Kidney (tissue), 14 donors: ENCODE results near the gene DHX40. TPM values are rescaled to one million over a fixed set of nuclear protein-coding genes. Genes with fewer than 3 reads are reported as not detected.

Experiments used
- DNase-seq, 5 donors: peaks; one replicate each; pipeline ENCODE4 v3.0.0-alpha.2; 2013 to 2020
- FAIRE-seq: peaks from 2 replicates; lab custom pipeline; 2012; peaks lifted over from hg19 to GRCh38; lab: Jason Lieb, UNC
- H3K27ac ChIP-seq, 2 donors: one replicate each; pipeline ENCODE4 v1.7.0; 2013; ENCODE audit warnings: low read depth in 2 of 2, low read length in 2 of 2, inconsistent platforms in 1 of 2
- H3K27me3 ChIP-seq: one replicate; pipeline ENCODE4 v1.7.1; 2013; ENCODE audit warnings: low read length, inconsistent platforms; ENCODE audit not compliant: control insufficient read depth, insufficient read depth
- H3K36me3 ChIP-seq, 3 donors: one replicate each; pipeline versions ENCODE4 v1.7.0 to v1.7.1; 2013; ENCODE audit warnings: low read length in 3 of 3, control low read depth in 1 of 3, inconsistent platforms in 1 of 3; ENCODE audit not compliant: insufficient read depth in 3 of 3, control insufficient read depth in 2 of 3
- H3K4me1 ChIP-seq, 3 donors: one replicate each; pipeline versions ENCODE4 v1.7.0 to v1.7.1; 2013; ENCODE audit warnings: low read length in 3 of 3, inconsistent platforms in 1 of 3, low read depth in 1 of 3; ENCODE audit not compliant: control insufficient read depth in 2 of 3, insufficient read depth in 2 of 3
- H3K4me3 ChIP-seq, 3 donors: one replicate each; pipeline versions ENCODE4 v1.7.0 to v1.8.1; 2013; ENCODE audit warnings: low read length in 3 of 3, control low read depth in 1 of 3, inconsistent platforms in 1 of 3
- H3K9ac ChIP-seq, 3 donors: one replicate each; pipeline versions ENCODE4 v1.7.0 to v1.7.1; 2013; ENCODE audit warnings: low read length in 3 of 3, control low read depth in 1 of 3, inconsistent platforms in 1 of 3
- H3K9me3 ChIP-seq, 3 donors: one replicate each; pipeline versions ENCODE4 v1.7.0 to v1.7.1; 2013; ENCODE audit warnings: low read length in 3 of 3, control low read depth in 1 of 3, inconsistent platforms in 1 of 3; ENCODE audit not compliant: control insufficient read depth in 2 of 3, insufficient read depth in 1 of 3
- intact Hi-C: fragments of 100-400 bp; cut with DNase I; formaldehyde crosslinking; loops from one replicate; pipeline ENCODE4 v1.11.1; 2022
- polyA plus RNA-seq: library from polyadenylated mRNA; stranded (reverse); fragments of 350-450 nt; fragmentation: Illumina TruSeq; extraction: RNeasy Lipid Tissue Mini Kit (QIAGEN cat#74804); gene quantifications from one replicate; pipeline ENCODE4 v1.2.3, GENCODE V29; 2014; ENCODE audit warnings: low read depth, low replicate concordance; ENCODE audit not compliant: insufficient read depth
- total RNA-seq: library from RNA; stranded (reverse); fragmentation: NEBNext Ultra II Directional; extraction: Animal tissue kit (Norgen Biotek cat#: 25700); gene quantifications from one replicate; pipeline ENCODE4 v1.2.1, GENCODE V29; 2021
- TF ChIP-seq, protein P1 (sequence below): IDR thresholded peaks from 3 replicates; pipeline ENCODE4 v1.5.1; 2012; ENCODE audit warnings: mild to moderate bottlenecking, moderate library complexity, borderline replicate concordance; ENCODE audit not compliant: insufficient read depth; ENCODE audit errors: extremely low read depth
- donor health status: control.
- donor health status: control.
- donor health status: control.
- donor health status: control.
- donor health status: control.
- donor health status: DM: yes; HTN: yes; CAD: no.
- donor health status: Normal renal cell carcinoma (clear cell type).

The DHX40 gene
- total and polyA plus RNA-seq, 2 donors from 2014 or later: 23.8 to 41.4 TPM

DNA sequence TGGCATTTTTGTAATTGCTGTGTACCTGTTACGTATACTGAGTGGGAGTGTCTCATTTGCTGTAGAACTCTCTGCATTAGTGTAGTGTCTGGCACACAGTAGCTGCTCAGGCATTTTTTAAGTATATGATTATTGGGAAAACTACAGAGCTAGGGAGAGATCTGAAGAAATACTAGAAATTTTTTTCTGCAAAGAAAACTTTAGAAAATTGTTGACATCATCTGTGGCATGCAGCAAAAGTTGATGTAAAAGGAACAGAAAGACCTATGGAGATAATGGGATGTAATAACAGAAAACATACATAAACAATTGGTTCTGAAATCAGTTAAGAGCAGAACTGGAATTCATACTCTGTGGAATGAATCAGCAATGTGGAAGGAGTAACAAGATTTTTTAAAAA, 65.9 kb downstream of the DHX40 start:
- no peaks in the 10 kb centered on the region for H3K9me3 ChIP-seq
- H3K36me3 ChIP-seq: no peaks in the 10 kb centered on the region
- TF ChIP-seq, protein P1, sequence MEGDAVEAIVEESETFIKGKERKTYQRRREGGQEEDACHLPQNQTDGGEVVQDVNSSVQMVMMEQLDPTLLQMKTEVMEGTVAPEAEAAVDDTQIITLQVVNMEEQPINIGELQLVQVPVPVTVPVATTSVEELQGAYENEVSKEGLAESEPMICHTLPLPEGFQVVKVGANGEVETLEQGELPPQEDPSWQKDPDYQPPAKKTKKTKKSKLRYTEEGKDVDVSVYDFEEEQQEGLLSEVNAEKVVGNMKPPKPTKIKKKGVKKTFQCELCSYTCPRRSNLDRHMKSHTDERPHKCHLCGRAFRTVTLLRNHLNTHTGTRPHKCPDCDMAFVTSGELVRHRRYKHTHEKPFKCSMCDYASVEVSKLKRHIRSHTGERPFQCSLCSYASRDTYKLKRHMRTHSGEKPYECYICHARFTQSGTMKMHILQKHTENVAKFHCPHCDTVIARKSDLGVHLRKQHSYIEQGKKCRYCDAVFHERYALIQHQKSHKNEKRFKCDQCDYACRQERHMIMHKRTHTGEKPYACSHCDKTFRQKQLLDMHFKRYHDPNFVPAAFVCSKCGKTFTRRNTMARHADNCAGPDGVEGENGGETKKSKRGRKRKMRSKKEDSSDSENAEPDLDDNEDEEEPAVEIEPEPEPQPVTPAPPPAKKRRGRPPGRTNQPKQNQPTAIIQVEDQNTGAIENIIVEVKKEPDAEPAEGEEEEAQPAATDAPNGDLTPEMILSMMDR: no peak
- H3K27me3 ChIP-seq: no peaks in the 10 kb centered on the region
- no peak for FAIRE-seq
- H3K27ac ChIP-seq: no peak overlapping the region
- peaks cover 8 to 40% (median 20%) of the 10 kb centered on the region in 3 donors for H3K4me1 ChIP-seq
- H3K4me3 ChIP-seq: no peak overlapping the region
- no peak overlapping the region for H3K9ac ChIP-seq
- intact Hi-C loops: no loop called here
- no peak for DNase-seq

DNA sequence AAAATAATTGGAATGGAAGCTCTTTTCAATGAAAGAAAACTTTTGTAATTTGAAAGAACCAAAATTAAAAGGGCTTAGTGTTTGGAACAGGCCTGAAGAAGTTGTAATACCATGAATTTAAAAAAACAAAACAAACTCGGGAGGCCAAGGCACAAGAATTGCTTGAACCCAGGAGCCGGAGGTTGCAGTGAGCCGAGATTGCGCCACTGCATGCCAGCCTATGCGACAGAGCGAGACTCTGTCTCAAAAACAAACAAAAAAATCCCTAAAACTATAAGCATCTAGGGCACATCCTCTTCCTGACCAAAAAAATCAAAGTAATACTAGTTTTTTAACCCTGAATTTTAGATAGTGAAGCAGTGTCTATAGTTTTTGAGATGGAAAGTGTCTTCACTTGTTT, 67.0 kb downstream of the DHX40 start:
- Histone ChIP-seq H3K27me3 (no peaks in the 10 kb centered on the region), H3K9ac (no peak overlapping the region), H3K4me1 (peaks cover 8 to 35% (median 13%) of the 10 kb centered on the region in 3 donors), H3K36me3 (no peaks in the 10 kb centered on the region), H3K9me3 (no peaks in the 10 kb centered on the region), H3K27ac (no peak overlapping the region), H3K4me3 (no peak overlapping the region)
- TF ChIP-seq, protein P1: no peak
- FAIRE-seq (no peak), DNase-seq (no peak)
- intact Hi-C loops: no loop called here

DNA sequence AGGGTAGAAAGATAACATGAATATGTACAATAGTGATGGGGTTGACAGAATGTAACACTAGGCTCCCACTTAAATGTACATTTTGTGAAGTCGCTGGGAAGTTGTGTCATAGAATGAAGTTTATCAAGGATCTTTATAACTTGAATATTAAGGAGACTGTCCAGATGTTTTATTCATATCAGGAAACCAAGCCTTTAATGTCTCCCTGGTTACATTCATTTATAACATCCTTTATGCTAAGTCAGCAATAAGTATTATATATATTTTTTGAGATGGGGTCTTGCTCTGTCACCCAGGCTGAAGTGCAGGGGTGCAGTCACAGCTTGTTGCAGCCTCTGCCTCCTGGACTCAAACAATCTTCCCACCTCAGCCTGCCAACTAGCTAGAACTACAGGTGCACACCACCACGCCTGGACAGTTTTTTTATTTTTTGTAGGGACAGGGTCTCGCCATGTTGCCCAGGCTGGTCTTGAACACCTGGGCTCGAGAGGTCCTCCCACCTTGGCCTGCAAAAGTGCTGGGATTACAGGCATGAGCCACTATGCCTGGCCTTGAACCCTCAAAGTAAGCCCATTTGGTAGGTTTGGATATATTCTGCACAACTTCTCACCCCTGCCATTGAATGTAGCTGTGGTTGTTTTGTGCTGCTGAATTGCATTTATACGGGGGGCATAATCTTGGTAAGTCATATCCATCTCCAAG, 68.4 kb downstream of the DHX40 start:
- intact Hi-C loops: no loop called here
- DNase-seq (no peak), FAIRE-seq (no peak)
- Histone ChIP-seq H3K9ac (no peak overlapping the region), H3K27me3 (no peaks in the 10 kb centered on the region), H3K9me3 (no peaks in the 10 kb centered on the region), H3K4me1 (peaks cover 8 to 32% (median 13%) of the 10 kb centered on the region in 3 donors), H3K36me3 (no peaks in the 10 kb centered on the region), H3K27ac (peak overlapping the region in 1 of 2 donors; percentile 47), H3K4me3 (no peak overlapping the region)
- TF ChIP-seq, protein P1: no peak
